Omental fat pad (tissue), 4 donors: ENCODE measurements around the gene ADAMTSL2. TPM values are rescaled to one million over a fixed set of nuclear protein-coding genes. Genes with fewer than 3 reads are reported as not detected.

Experiments used
- ATAC-seq: fragments of 150-250 bp; one replicate; pipeline ENCODE4 v1.9.1; 2016; ENCODE audit warnings: mild to moderate bottlenecking, moderate library complexity; ENCODE audit not compliant: low FRiP score
- DNase-seq: peaks from one replicate; pipeline ENCODE4 v3.0.0-alpha.2; 2019; ENCODE audit warnings: low spot score
- total RNA-seq, 4 donors: library from RNA; depleted of rRNA; stranded (reverse); fragments of >200 nt; gene quantifications; one replicate each; pipeline ENCODE4 v1.1.0, GENCODE V29; 2016
- TF ChIP-seq, protein P1 (sequence below), 3 donors: fragments of 450-650 bp; IDR thresholded peaks; one replicate each; pipeline ENCODE4 v1.5.1; 2016 to 2017; ENCODE audit warnings: antibody characterized with exemption in 3 of 3, mild to moderate bottlenecking in 3 of 3, moderate library complexity in 2 of 3

Gene ADAMTSL2
- total RNA-seq, 4 donors from 2014 or later: 0.63 to 4.7 (median 1.4) TPM

DNA sequence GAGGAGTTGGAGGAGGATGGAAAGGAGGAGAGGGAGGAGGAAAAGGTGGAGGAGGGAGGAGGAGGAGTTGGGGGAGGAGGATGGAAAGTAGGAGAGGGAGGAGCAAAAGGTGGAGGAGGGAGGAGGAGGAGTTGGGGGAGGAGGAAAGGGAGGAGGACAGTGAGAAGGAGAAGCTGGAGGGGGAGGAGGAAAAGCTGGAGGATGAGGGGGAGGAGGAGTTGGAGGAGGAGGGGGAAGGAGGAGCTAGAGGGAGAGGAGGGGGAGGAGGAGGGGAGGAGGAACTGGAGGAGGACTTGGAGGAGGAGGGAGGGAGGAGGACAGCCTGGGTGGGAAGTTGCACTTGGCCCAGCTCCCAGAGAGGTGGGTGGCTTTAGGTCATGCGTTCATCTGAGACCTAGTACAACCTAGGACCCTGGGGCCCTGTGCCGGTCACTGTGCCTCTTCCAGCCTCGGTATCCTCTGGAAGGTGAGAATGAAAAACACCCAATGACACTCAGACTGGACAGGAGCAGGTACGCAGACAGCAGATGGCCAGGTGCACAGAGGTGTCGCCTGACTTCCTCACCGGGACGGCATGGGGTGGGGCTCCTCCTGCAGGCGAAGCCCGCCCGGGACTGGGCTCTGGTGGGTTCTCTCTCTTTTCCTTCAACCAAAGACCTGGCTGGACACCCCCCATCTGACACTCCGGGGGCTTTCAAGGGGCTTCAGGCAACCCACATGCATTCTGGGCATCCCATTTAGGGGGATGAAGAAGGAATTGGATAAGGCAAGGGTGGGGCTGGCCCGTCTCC lies 43.4 kb upstream of the ADAMTSL2 start:
- ATAC-seq: no peak
- DNase-seq: no peak

DNA sequence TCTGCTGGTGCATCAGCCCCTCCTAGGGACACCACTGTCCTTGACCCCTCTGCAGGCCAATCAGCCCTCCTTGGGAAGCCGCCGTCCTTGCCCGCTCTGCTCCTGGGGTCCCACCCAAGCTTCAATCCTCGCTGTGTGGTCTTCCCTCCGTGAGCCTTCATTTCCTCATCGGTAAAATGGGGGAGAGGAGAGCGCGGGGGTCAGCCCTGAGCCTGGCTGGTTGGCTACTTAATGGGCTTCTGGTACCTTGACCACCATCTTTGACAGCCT lies 42.9 kb upstream of the ADAMTSL2 start:
- ATAC-seq (no peak), DNase-seq (no peak)
- TF ChIP-seq, protein P1, sequence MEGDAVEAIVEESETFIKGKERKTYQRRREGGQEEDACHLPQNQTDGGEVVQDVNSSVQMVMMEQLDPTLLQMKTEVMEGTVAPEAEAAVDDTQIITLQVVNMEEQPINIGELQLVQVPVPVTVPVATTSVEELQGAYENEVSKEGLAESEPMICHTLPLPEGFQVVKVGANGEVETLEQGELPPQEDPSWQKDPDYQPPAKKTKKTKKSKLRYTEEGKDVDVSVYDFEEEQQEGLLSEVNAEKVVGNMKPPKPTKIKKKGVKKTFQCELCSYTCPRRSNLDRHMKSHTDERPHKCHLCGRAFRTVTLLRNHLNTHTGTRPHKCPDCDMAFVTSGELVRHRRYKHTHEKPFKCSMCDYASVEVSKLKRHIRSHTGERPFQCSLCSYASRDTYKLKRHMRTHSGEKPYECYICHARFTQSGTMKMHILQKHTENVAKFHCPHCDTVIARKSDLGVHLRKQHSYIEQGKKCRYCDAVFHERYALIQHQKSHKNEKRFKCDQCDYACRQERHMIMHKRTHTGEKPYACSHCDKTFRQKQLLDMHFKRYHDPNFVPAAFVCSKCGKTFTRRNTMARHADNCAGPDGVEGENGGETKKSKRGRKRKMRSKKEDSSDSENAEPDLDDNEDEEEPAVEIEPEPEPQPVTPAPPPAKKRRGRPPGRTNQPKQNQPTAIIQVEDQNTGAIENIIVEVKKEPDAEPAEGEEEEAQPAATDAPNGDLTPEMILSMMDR (IDR thresholded peaks at IDR 0.05): no peak

More for the DNA sequence above, 43.4 kb upstream of the ADAMTSL2 start:
- TF ChIP-seq, protein P1 (IDR thresholded peaks at IDR 0.05): no peak

DNA sequence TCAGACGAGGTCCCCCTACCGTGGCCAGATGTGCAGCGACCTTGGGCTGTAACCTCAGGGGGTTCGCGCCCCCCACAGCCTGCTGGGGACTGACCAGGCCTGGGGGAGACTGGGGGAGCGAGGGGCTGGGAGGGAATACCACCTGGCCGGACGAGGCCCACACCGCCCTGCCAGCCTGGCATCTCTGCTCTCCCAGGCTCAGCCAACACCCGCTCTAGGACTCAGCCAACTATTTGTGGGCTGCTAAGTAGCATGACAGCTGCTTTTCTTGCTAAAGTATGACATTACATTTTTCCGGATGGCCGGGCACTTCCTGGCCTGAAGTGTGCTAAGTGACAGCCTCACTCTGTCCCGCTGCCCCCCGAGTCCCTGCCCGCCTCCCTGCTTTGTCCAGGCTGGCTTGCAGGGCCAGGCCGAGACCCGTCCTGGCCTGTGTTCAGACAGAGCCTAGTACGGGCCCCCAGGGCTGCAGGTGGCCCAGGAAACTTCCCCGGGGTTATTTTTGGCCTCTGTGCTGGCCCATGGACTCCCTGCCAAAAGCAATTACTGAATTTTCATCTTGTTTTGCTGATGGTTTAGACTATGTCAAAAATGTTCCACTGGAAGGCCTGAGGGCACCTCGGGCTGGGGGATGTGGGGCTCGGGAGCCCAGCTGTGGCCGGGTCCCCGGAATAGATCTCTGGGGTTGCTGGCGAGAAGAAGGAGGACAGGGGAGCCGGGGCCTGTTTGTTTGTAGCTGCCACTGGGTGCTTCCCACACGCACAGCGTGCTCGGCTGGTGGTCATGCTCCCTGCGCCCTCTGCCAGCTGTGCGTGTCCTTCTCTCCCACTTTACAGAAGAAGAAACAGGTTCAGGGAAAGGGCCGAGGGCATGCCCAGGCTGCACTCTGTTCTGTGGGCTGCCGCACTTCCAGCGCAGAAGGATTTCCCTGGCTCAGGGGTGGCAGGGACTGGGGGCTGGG lies 42.2 kb upstream of the ADAMTSL2 start:
- ATAC-seq (no peak), DNase-seq (no peak)
- TF ChIP-seq, protein P1 (IDR thresholded peaks at IDR 0.05): no peak

DNA sequence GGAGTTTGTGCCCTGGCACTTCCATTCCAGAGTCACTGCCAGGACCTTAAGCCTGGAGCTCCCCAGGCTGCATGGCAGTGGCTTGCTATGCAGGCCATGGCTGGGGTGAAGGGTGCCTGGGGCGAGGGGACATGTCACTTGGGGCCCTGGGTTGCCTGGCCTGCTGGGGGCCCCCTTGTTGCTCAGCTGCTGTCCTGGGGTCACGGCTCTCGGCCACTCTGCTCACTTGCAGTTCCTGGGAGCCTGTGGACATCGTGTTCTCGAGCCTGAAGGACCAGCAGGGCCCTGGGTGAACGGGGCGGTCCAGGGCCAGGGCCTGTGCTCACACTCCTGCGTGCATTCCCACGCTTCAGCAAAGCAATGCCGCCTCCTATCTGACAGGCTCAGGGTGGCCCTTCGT lies 41.1 kb upstream of the ADAMTSL2 start:
- DNase-seq: no peak

DNA sequence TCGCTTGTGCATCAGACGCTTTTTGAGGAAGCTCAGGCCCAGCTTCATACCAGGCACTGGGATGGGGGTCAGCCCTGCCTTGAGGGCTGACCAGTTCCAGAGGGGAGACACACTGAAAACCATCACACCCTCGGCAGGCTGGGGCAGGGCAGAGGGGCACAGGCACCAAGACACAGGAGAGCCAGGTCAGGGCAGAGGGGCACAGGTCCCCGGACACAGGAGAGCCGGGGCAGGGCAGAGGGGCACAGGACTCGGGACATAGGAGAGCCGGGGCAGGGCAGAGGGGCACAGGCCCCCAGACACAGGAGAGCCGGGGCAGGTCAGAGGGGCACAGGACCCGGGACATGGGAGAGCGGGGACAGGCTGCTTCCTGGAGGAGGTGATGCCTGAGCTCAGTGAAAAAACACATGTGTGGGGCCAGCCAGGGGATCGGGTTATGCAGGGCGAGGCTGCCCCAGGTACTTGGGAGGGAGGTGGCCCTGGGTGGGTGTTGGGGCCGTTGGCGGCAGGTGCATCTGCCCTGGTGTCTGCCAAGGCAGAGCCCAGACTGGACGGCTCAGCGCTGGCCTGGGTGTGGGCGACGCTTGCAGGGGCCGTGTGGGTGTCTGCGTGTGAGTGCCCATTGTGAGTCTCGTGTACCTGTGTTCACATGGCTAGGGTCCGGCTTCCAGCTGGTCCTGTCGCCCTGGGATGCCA lies 40.5 kb upstream of the ADAMTSL2 start:
- no peak for ATAC-seq
- TF ChIP-seq, protein P1 (IDR thresholded peaks at IDR 0.05): no peak
- no peak for DNase-seq

More for the DNA sequence above, 41.1 kb upstream of the ADAMTSL2 start:
- TF ChIP-seq, protein P1 (IDR thresholded peaks at IDR 0.05): no peak
- no peak for ATAC-seq

DNA sequence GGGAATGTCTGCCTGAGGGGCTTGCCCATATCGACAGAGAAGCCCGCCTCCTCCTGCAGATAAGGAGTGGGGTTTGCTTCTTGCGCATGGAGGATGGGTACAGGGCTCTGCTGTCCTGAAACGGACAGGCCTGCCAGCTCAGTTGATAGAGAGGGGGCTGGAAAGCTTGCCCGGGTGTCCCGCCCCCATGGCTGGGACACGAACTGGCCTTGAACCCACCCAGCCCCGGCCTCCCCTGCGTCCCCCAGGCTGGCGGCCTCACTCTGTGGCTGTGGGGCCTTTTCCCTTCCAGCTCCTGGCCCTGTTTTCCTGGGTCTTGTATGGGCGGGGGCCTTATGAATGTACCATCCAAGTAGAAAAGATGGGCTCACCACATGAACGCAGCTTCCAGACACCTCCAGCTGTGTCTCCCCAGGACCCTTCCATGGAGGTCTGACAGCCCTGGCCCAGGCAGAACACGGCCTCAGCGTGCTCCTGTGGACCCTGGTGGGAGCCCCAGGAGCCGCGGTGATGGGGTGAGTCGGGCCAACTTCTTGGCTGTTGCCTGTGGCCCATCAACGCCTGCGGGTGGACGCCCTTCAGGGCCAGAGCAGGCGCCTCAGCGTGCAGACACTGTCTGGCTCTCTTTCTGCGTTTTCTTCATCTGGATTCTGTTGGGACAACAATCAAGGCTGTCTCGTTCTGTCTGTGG lies 39.7 kb upstream of the ADAMTSL2 start:
- ATAC-seq (no peak), DNase-seq (no peak)
- TF ChIP-seq, protein P1 (IDR thresholded peaks at IDR 0.05): no peak
